Inflammatory macrophage (primary cell): ENCODE measurements around the gene NKD2.

Experiments
- DNase-seq, 2 donors: peaks; one replicate each; pipeline ENCODE4 v3.0.0-alpha.2; 2020 to 2022

The NKD2 gene

DNA sequence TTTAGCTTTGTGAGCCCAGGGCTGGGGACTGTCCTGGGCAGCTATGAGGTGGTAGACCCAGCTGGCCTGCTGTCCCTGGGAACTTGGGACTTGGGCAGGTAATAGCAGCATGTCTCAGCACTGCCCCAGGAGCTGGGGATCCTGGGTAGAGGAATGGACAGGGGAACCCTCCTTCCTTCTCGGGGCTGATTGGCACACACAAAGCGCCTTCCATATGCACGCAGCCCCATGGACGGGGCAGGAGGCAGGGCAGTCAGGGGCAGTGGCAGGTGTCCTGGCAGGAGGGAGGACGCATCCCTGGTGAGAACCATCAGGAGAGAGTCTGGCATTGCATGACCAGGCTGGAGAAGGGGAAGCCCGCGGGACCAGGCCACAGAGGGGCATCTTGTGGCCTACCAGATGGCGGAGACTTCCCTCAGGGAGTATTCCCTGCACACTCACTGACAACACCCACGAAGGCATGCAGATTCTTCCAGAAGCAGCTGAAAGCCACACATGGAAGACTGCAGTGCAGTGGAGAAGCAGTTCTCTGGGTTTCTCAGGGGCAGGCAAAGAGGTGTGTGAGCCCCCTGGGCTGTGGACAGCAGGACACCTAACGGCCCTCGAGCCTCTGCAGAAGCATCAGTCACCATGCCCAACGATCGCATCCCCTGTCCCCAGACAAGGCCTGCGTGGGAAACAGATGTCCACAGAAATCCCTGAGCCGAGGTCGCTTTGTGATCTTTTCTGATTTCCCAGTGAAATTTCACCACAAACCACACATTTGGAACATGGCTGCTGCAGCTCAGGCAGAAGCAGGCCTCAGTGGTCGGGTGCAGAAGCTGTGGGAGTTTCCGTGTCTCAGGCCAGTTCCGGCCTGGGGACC, 7.0 kb upstream of the NKD2 start:
- DNase-seq = no peak

GRCh38 chr5:1002271-1002546, 6.4 kb upstream of the NKD2 start:
- no peak for DNase-seq

- no peak for DNase-seq
Measured at GRCh38 chr5:1002836-1003235, 5.8 kb upstream of the NKD2 start.

DNA sequence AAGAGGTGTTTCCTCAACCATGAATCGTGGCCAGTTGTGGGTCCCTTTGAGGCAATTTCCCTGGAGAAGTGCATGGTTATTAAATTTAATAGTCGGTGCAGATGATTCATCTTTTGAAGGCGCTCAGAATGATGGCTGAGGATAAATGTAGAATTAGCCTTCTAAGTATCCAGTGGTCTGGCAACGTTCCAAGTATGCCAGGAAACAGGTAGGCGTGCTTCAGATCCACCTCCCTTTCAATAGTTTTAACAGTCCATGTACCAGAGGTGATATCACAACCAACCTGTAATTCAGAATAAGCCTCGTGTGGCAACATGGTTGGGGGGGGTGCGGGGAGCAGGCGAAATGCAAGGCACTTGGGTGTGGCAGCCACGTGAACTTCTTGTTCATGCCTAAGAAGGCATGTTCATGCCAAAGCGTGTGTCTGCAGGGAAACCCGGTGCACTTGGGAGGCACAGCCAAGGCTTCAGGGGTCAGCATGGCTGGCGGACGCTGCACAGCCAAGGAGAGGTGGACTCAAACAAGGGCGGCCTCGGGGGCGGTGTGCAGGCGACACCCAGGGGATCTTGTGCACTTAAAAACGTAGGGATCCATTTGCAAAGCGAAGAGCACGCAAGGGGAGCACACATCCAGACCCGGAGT, 5.2 kb upstream of the NKD2 start:
- DNase-seq = no peak

- peak; percentile 12 to 31 for DNase-seq
Measured at GRCh38 chr5:1004461-1005248, 3.9 kb upstream of the NKD2 start.

- no peak for DNase-seq
Measured at GRCh38 chr5:1005249-1005851, 3.3 kb upstream of the NKD2 start.

GRCh38 chr5:1005904-1006655, 2.5 kb upstream of the NKD2 start:
- DNase-seq = no peak

DNA sequence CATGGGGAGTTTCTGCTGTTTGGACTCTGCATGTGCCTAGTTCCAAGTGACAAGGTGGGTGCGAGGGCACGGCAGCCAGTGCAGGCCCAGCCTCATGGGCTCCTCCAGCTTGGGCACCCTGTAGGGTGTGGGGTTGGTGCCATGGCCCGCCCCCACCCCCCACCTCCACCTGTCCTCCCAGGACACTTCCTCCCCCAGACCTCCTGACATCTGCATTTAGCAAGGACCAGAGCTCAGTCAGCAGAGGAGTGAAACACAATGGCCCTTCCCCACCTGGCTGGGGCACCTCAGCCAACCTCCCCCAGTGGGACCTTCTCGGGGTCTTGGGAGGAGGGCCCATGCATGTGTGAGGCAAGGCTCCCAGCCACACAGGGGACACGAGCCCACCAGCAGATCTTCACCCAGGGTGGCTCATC, 1.9 kb upstream of the NKD2 start:
- no peak for DNase-seq

- DNase-seq = no peak
Measured at GRCh38 chr5:1007221-1007680, 1.4 kb upstream of the NKD2 start.

DNA sequence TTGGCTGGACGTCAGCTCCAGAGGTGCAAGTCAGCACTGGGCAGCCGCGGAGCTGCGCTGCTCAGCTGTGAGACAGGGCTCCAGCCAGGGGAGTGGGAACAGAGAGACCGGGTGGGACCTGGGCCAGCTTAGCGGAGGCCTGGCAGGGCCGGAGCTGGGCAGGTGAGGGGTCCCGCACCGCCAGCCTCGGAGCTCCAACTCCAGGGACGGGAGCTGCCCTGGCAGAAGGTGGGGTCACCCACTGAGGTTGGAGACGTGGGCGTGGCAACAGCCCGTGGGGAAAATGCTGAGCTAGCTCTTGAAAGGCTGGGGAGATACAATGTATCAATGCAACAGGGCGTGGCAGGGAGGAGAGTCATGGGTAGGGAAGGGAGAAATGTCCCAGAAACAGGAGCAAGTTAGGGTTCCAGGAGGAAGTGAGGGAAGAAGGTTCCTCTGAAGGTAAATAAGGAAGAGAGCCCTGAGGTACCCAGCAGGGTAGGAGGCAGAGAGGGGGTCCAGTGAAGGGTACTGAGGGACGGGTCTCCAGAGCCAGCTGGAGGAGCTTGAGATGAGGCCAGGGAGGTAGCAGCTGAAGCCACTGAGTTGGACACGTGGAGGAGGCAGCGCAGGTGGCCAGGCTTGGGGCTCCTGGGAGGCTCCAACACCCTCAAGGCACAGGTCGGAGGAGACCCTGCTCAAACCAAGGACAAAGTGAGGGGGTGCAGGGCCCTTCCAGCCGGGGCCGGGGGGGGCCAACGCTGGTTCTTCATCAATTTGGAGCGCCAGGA, 736 bp upstream of the NKD2 start:
- DNase-seq = no peak

DNA sequence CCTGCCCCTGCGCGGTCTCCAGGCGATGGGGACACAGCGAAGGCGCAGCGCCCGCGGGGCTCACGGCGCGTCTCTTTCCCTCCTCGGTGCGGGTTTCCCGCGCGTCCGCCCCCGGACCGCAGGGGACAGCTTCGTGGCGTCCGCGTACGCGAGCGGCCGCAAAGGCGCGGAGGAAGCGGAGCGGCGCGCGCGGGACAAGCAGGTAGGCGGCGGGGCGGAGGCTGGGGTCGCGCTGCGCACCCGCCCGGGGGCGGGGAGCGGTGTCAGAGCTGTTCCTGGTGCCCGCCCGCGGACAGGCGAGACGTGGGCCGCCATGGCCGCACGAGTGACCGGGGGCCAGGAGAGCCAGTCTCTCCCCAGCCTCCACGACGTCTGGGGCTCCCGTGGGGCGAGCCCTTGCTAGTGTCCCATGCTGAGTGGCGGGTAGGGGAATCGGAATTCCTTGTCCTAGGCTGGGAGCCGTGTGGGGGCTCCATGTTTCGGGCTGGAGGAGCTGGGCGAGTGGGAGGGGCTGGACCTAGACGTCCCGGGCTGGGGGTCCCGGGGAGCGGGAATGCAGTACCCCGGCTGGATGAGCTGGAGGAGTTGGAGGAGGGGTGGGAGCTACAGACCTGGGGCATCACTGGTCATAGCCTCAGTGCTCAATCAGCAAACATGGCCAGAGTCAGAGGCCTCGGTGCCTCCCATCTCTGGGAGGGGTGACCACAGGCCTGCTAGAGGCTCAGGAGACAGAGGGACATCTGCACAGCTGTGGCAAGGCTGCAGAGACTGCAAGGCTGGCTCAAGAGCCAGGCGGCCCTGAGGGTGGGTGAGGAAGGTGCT, 968 bp downstream of the NKD2 start:
- DNase-seq = no peak

- no peak for DNase-seq
Measured at GRCh38 chr5:1010181-1010510, 1.5 kb downstream of the NKD2 start.

DNA sequence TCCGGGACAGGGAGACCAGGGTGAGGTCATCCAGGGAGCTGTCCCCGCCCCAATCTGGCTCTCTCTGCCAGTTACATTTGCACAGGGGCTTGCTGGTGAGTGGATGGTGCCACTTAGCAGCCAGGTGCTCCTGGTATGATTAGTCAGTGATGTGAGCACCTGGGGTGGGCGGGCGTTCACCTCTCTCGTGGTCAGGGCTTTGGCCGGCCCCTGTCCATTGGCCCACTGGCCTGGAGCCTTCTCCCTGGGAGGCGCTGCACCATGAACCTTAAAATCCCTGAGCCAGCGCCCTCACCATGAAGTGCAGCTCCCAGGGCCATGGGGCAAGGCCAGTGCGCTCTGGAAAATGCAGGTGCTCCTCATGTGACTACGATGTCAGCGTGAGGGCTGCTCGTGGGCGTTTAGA, 2.0 kb downstream of the NKD2 start:
- no peak for DNase-seq

GRCh38 chr5:1011226-1011631, 2.6 kb downstream of the NKD2 start:
- DNase-seq = no peak

GRCh38 chr5:1011741-1012312, 3.2 kb downstream of the NKD2 start:
- DNase-seq = no peak

- no peak for DNase-seq
Measured at GRCh38 chr5:1012313-1012841, 3.8 kb downstream of the NKD2 start.

DNA sequence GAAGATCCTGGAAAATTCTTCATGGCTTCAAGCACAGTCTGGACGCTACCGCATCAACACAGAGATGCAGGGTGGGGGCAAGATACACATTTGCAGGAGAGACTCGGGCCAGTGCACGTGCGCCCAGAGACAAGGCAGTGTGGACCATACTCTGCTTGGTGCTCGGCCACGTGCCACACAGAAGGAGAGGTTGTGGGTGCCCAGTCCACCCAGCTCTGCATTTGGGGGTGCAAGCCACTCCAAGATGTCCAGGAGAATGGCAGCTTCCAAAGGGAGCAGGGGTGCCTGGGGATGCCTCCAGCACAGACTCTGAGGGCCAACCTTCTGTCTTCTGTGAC, 4.3 kb downstream of the NKD2 start:
- DNase-seq = no peak

DNA sequence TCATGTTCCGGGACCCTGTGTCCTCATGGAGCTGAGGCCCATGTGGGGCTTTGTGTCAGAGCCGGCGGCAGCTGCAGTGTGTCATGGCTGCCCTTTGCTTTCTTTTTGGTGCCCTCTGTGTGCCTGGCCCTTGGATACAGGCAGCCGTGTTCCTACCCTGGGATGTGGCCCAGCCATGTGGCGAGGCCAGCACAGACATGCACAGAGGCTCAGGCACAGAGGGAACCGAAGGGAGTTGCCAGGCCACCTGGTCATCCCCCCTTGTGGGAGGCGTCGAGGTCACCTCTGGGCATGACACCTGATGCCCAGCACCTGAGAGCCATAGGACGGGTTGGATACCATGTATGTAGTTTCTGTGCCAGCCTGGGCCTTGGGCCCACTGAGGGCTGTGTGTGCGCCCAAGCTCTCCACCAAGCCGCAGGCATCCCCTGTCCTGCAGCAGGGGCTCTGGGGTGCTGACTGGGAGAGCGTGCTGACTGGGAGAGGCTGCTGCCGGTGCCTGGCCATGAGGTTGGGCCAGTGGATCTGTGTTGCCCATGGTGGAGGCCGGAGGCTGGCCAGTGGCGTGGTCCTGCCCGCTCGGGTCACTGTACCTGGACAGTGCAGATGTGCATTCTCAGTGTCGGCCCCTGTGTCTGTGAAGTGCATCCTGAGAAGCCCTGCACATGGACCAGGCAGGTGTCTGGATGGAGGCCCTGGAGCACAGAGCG, 4.8 kb downstream of the NKD2 start:
- no peak for DNase-seq

DNA sequence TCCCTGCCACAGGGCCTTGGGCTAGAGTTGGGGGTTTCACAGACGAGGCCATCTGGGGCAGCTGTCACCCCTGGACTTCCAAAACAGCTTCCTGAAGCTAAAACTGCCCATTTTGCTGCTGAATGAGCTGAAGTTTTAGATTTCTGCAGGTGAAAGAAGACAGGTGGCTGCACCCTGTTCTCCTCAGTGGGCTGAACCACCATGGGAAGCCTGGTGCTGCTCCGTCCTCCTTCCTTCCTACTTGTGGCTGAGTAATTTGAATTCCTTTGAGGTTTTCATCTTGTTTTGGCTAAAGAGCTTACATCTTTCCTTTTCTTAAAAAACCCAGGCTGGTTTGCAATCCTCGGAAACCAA, 5.3 kb downstream of the NKD2 start:
- DNase-seq = no peak

GRCh38 chr5:1014346-1014745, 5.7 kb downstream of the NKD2 start:
- no peak for DNase-seq
